HG03432 (cell line): ENCODE results near the gene TEAD2.
"Not testable (repeated sequence)": the region's sequence is repeated elsewhere in the genome, so short reads cannot be mapped to it uniquely, and the experiment has no call there.

Source experiments
- ATAC-seq: cut with Tn5 transposase; IDR thresholded peaks from one replicate; pipeline ENCODE4 v1.9.1; 2021; ENCODE audit warnings: mild to moderate bottlenecking, moderate library complexity; ENCODE audit not compliant: unreplicated experiment

TEAD2 gene

GRCh38 chr19:49387936-49388372 lies 25.7 kb upstream of the TEAD2 start, which contains the start of gene KASH5:
KASH5 (plus strand) TSS chr19:49388249; CDS start chr19:49390884, 2,635 bp downstream.
- ATAC-seq, result no peak

- ATAC-seq, result no peak
Observed at GRCh38 chr19:49383599-49383998, 21.4 kb upstream of the TEAD2 start.

DNA sequence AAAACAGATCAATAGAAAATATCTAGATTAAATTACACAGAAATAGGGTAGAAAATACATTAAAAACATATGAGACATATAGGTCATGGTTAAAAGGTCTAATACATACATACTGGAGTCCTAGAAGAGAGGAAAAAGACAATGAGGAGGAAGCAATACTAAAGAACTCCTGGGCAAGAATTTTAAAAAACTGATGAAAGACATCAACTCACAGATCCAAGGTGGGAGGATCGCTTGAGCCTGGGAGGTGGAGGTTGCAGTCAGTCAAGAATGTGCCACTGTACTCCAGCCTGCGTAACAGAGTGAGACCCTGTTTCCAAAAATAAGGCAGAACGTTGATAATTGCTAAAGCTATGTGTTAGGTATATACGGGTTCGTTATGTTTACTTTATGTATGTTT lies 20.4 kb upstream of the TEAD2 start:
- no peak for ATAC-seq

- ATAC-seq, result no peak
Observed at GRCh38 chr19:49380391-49380790, 18.2 kb upstream of the TEAD2 start.

DNA sequence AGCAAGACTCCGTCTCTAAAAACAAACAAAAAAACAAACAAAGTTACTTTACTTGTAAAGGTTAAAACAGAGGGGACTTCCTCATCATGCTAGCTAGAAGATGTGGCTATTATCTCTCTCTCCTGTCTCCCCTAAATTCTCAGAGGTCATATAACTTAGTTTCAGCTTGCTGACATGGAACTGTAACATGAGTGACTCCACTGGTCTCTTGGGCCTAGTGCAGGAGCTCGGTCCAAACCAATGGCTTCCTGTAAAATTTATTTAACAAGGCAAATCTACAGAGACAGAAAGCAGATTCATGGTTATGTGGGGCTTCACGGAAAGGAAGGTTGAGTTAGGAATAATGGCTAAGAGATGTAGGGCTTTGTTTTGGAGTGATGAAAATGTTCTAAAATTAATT lies 16.3 kb upstream of the TEAD2 start:
- no peak for ATAC-seq

DNA sequence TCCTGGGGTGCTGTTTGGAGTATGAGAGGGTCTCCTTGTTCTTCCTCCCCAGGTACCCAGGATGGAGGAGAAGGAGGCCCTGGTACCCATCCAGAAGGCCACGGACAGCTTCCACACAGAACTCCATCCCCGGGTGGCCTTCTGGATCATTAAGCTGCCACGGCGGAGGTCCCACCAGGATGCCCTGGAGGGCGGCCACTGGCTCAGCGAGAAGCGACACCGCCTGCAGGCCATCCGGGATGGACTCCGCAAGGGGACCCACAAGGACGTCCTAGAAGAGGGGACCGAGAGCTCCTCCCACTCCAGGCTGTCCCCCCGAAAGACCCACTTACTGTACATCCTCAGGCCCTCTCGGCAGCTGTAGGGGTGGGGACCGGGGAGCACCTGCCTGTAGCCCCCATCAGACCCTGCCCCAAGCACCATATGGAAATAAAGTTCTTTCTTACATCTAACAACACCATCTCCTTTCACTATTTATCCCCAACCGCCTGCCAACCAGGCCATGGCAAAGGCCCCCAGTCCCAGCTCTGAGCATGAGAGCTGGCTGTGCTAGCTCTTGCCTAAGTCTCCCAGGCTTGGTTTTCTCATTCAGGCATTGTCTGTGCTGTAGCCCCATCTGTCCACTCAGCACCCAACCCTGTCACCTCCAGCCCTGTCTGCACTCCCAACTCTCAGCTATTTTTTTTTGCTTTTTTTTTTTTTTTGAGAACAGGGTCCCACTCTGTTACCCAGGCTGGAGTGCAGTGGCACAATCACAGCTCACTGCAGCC lies 12.6 kb upstream of the TEAD2 start:
- no peak for ATAC-seq

DNA sequence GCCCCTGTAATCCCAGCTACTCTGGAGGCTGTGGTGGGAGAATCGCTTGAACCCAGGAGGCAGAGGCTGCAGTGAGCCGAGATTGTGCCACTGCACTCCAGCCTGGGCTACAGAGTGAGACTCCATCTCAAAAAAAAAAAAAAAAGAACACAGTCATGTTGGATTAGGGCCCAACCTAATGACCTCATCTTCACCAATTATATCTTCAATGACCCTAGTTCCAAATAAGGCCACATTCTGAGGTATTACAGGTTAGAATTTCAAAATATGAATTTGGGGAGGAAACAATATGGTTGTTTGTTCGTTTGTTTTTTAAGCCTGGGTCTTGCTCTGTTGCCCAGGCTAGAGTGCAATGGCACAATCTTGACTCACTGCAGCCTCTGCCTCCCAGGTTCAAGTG lies 11.0 kb upstream of the TEAD2 start:
- ATAC-seq, result not testable (repeated sequence)

DNA sequence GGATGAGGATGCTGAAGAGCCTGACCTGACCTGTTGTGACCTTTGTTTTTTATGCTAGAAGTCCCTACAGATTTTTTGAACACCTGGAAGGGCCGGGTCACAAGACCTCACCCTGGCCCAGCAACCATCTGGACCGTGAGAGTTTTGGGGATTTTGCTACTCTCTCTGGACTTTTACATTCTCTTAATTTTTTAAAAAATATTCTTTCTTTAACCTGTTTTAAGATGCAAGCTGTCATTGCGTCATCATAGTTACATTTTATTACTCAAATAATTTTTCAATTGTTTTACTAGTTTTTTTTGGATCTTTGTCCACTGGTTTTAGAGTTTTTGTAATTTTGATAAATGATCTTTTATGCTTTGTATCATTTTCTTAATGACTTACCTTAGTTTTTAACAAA lies 9.0 kb upstream of the TEAD2 start:
- ATAC-seq, result no peak

GRCh38 chr19:49368711-49369358 lies 6.6 kb upstream of the TEAD2 start:
- no peak for ATAC-seq

DNA sequence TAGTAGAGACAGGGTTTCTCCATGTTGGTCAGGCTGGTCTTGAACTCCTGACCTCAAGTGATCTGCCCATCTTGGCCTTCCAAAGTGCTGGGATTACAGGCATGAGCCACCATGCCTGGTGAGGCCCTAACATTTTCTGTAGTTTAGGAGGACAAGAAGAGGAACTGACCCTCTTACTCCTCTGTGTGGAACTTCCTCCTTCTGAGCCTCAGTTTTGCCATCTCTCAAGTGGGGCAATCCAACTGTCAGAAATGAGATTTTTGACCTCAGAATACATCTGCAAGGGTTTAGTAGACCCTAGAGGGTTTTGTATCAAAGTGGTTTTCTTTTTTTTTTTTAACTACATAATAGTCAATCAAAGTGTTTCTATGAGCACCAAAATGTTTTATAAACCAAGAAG lies 3.9 kb upstream of the TEAD2 start:
- no peak for ATAC-seq

GRCh38 chr19:49364083-49364737 lies 2.0 kb upstream of the TEAD2 start:
- ATAC-seq, result no peak

DNA sequence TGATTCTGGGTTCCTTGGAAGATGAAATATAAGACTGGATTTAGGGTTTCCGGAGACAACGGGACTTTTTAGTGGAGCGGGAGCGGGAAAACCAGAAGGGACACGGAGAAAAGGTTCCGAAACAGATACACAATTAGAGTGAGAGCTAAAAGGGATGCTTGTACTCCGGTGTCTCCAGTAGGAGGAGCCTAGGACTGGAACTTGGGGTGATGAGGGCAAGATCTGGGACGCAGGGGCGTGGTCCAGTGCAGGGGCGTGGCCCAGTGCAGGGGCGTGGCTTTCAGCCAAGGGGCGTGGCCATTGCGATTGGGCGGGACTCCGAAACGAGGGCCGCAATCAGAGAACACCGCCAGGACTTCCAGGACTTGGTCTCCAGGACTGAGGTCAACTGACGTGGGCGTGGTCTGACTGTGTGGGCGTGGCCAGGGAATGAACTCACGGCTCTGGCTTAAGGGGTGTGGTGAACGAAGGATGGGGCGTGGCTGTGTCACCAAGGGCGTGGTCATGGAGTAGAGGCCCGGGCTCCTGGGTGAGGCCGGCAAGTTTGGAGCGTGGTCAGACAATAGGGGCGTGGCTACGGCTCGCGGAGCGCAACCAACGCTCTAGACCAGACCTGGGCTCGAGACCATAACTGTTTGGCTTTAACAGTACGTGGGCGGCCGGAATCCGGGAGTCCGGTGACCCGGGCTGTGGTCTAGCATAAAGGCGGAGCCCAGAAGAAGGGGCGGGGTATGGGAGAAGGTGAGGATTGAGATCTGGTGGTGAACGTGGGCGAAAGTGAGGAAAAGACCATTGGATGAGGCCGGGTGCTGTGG lies 1.3 kb upstream of the TEAD2 start, which contains the start of gene DKKL1:
TSS of gene DKKL1 (plus strand) at position 610 of the 815 bp plus-strand sequence. CDS start at position 732, 122 bp downstream.
- ATAC-seq, result peak; percentile 45

GRCh38 chr19:49362929-49363267 lies 682 bp upstream of the TEAD2 start:
- no peak for ATAC-seq

GRCh38 chr19:49361438-49362047 lies 673 bp downstream of the TEAD2 start:
- ATAC-seq, result no peak

DNA sequence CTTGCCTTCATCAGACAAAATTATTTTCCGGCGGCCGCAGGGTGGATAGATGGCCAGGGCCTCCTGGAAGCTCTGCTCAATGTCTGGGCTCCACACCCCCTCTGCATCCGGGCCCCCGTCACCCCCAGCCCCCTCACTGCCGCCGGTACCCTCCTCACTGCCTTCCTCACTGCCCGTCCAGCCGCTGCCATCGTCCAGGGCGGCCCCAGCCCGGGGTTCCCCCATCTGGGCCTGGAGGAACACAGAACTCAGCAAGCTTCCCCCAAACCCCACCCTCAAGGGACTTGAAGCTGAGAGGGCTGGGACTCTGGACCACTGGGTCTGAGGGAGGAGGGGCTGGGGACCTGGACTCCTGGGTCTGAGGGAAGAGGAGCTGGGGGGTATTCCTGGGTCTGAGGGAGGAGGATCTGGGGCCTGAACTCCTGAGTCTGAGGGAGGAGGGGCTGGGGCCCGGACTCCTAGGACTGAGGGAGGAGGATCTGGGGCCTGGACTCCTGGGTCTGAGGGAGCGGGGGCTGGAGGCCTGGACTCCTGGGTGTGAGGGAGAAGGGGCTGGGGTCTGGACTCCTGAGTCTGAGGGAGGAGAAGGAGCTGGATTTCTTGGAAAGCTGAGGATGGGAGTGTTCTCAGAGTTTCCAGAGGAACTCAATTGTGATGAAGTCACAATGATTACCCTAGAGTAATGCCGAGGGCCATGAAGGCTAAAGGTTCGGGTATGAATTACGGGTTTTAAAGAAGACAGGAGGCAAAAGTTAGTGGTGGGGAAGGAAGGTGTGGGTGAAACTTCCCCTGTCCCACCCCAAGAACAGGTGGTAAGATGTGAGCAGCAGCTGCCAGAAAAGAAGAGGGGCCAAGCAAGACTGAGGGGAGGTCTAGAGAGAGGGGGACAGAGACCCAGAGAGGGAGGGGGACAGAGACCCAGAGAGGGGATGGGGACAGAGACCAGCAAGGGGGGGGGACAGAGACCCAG lies 2.1 kb downstream of the TEAD2 start:
- ATAC-seq, result no peak

DNA sequence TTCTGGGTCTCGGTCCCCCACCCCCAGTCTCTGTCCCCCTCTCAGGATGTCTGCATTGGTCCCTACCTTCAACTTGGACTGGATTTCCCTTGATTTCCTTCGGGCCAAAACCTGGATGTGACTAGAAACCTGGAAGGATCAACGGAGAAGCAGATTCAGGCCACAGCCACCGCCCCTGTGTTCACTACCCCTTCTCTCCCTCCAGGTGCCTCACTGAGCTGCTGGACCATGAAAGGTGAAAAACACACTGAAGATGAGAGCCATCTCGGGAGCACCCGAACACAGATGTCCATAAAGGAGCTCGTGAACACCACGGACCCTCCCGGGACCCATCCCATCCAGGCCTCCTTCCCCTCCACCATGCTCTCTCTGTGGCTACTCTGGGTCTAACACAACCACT lies 5.0 kb downstream of the TEAD2 start:
- no peak for ATAC-seq

DNA sequence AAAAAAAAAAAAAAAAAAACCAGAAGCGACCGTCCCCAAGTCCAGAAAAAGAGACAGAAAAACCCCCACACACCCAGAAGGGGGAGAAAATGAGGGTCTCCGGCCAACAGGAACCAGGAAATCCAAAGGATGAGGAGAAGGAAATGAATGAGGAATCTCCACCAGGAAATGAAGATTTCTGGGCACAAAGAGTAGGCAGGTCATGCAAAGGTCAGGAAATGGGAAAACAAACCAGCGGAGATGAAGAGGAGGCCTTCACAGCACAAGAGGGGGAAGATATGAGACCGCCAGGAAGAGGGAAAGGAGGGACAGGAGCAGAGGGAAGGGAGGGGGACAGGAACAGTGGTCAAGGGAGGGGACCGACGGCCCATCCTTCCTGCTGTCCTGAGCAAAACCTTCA lies 5.8 kb downstream of the TEAD2 start:
- ATAC-seq, result no peak

DNA sequence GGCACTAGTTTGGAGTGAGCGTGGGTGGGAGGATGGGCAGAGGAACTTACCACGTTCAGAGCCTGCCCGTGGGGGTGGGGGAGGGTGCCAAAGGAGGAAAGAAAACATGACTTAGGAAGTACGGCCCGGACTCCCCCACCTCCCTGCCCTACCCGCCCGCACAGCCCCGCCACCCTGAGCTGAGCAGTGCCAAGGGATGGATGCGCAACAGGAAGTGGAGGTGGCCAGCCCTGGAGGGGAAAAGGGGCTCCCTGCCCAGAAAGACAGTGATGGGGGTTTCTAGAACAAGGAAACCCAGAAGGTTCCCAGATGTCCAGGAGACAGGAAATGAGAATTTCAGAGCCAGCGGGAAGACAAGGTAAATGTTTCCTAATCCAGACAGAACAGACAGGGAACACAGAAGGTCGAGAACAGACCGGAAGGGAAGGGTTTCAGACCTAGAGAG lies 6.3 kb downstream of the TEAD2 start:
- ATAC-seq, result no peak

- ATAC-seq, result no peak
Observed at GRCh38 chr19:49349567-49349966, 12.6 kb downstream of the TEAD2 start.
